ENCODE data around the gene MAML3. TPM values are rescaled to one million over a fixed set of nuclear protein-coding genes. Genes with fewer than 3 reads are reported as not detected.

MAML3 gene
- total RNA-seq, 4 donors from 2014 or later, result 16.1 to 40.0 (median 18.1) TPM

DNA sequence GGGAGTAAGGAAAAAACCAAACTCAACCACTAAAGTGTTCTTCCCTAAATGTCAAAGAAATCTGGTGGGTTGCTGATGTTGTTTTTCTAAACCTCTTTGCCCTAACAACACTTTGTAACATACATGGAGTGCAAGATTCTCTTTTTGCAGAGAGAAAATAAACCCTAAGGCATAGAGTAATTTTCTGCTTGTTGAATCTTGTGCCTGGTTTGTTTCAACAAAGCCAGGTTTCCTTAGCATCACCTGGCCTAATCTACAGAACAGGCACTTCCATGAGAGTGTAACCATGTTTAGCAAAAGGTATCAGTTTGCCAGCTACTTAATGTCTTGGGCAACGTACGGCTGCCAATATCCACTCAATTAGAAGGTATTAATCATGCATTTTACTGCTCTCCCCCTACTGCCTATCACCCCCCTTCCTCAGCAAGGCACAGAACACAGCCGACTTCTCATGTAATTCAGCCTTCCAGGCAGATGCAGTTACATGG, 219.2 kb downstream of the MAML3 start:
- H3K36me3 ChIP-seq, result no peaks in the 10 kb centered on the region
- 75 to 76% methylated on average over 3 of the region's 3 CpGs for WGBS, 2 donors (ENCODE audit: low coverage in 1 of 2)
- peaks cover 0 to 4% (median 0%) of the 10 kb centered on the region in 4 donors for H3K4me1 ChIP-seq
- no peaks in the 10 kb centered on the region for H3K27me3 ChIP-seq
- DNase-seq, result no peak
- in situ Hi-C loops (cut with MboI; ENCODE audit: low pct_ligation_motif_present in 1 of 4, low pct_unique_long_range_greater_than_20kb in 1 of 4, low sequenced_read_pairs in 3 of 4) (no loop called here), intact Hi-C loops (cut with DNase I; ENCODE audit: low total_unique reads) (no loop called here)
- TF ChIP-seq POLR2A (IDR thresholded peaks at IDR 0.05), result no peak
- TF ChIP-seq EP300 (IDR thresholded peaks at IDR 0.05; ENCODE audit: low read depth), result no peak
- no peak for TF ChIP-seq POLR2AphosphoS5 (IDR thresholded peaks at IDR 0.05)
- TF ChIP-seq, protein P1, sequence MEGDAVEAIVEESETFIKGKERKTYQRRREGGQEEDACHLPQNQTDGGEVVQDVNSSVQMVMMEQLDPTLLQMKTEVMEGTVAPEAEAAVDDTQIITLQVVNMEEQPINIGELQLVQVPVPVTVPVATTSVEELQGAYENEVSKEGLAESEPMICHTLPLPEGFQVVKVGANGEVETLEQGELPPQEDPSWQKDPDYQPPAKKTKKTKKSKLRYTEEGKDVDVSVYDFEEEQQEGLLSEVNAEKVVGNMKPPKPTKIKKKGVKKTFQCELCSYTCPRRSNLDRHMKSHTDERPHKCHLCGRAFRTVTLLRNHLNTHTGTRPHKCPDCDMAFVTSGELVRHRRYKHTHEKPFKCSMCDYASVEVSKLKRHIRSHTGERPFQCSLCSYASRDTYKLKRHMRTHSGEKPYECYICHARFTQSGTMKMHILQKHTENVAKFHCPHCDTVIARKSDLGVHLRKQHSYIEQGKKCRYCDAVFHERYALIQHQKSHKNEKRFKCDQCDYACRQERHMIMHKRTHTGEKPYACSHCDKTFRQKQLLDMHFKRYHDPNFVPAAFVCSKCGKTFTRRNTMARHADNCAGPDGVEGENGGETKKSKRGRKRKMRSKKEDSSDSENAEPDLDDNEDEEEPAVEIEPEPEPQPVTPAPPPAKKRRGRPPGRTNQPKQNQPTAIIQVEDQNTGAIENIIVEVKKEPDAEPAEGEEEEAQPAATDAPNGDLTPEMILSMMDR (IDR thresholded peaks at IDR 0.05), result no peak
- H3K9me3 ChIP-seq, result no peaks in the 10 kb centered on the region
- H3K4me3 ChIP-seq, result no peak overlapping the region
- no peak overlapping the region for H3K27ac ChIP-seq

DNA sequence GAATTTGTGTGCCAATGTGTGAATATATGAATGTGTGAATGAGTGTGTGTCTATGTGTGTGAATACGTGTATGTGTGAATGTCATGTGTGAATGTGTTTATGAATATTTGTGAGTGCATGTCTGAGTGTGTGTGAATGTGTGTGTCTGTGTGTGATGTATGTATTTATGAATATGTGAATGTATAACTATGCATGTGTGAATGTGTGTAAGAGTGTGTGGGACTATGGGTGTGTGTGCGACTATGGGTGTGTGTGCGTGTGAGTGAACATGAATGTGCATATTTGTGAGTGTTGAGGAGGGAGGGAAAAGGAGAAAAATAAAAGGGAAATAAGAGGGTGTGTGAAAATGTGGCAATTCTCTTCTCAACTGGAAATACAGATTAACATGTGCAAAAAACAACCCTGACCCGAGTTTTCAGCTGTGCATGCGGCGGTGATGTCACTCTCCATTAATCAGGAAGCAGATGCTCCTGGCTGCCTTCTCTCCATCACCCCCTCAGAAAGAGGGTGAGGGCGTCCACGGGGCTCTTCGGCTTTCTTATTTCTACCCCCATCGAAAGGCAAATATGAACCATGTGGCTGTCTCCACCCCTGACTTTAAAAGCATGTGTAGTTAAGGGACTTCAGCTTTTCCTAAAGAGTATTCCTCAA, 219.8 kb downstream of the MAML3 start:
- no peak overlapping the region for H3K27ac ChIP-seq
- DNase-seq, result no peak
- no peaks in the 10 kb centered on the region for H3K36me3 ChIP-seq
- H3K9me3 ChIP-seq, result no peaks in the 10 kb centered on the region
- H3K4me3 ChIP-seq, result no peak overlapping the region
- no peaks in the 10 kb centered on the region for H3K27me3 ChIP-seq
- H3K4me1 ChIP-seq, result peaks cover 0 to 4% (median 0%) of the 10 kb centered on the region in 4 donors
- in situ Hi-C loops (cut with MboI; ENCODE audit: low pct_ligation_motif_present in 1 of 4, low pct_unique_long_range_greater_than_20kb in 1 of 4, low sequenced_read_pairs in 3 of 4), result no loop called here
- intact Hi-C loops (cut with DNase I; ENCODE audit: low total_unique reads), result no loop called here
- TF ChIP-seq EP300 (IDR thresholded peaks at IDR 0.05; ENCODE audit: low read depth), result no peak
- no peak for TF ChIP-seq POLR2AphosphoS5 (IDR thresholded peaks at IDR 0.05)
- TF ChIP-seq, protein P1 (IDR thresholded peaks at IDR 0.05), result no peak
- TF ChIP-seq POLR2A (IDR thresholded peaks at IDR 0.05), result no peak
- 79 to 97% methylated on average over 3 to 10 of the region's 10 CpGs for WGBS, 2 donors (ENCODE audit: low coverage in 1 of 2)

DNA sequence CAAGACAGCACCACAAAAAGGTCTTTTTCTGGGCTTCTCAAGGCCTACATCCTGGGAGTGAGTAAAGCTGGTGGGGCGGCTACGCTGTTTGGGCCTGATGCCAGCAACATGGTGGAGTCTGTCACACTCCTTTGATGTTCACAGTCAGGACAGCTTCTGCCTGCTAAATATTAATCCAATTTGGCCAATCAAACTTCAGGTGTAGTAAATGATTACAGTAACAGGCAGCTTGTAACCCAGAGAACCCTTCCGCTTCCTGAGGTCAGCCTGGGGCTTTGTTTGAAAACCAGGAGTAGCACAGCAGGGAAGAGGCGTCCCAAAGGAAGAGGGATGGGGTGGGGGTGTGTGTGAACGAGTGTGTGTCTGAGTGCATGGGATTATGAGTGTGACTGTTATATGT, 220.4 kb downstream of the MAML3 start:
- WGBS, 2 donors (ENCODE audit: low coverage in 1 of 2), result 25 to 56% methylated on average over 2 to 5 of the region's 5 CpGs
- no peak for DNase-seq
- no peak overlapping the region for H3K27ac ChIP-seq

DNA sequence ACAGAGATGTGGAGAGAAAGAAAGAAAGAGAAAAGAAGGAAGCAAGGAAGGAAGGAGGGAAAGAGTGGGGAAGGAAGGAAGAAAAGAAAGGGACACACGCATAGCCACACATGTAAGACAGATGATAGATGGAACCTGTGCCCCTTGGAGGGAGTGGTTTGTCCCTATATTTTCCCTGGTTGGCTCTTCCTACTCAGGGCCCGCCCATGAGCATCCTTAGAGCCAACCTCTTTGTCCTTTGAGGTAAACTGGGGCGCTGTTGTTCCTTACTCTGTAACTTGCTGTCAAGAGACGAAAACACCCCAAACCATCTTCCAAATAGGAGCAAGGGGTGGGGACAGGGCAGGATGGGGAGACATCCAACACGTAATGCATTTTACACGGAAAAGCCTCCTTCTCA, 220.9 kb downstream of the MAML3 start:
- H3K4me3 ChIP-seq, result no peak overlapping the region
- in situ Hi-C loops (cut with MboI; ENCODE audit: low pct_ligation_motif_present in 1 of 4, low pct_unique_long_range_greater_than_20kb in 1 of 4, low sequenced_read_pairs in 3 of 4), result no loop called here
- peaks cover 0 to 4% (median 0%) of the 10 kb centered on the region in 4 donors for H3K4me1 ChIP-seq
- no peak for DNase-seq
- intact Hi-C loops (cut with DNase I; ENCODE audit: low total_unique reads), result no loop called here
- H3K27ac ChIP-seq, result no peak overlapping the region
- TF ChIP-seq EP300 (IDR thresholded peaks at IDR 0.05; ENCODE audit: low read depth) (no peak), POLR2AphosphoS5 (IDR thresholded peaks at IDR 0.05) (no peak), POLR2A (IDR thresholded peaks at IDR 0.05) (no peak)
- TF ChIP-seq, protein P1 (IDR thresholded peaks at IDR 0.05), result no peak
- no peaks in the 10 kb centered on the region for H3K27me3 ChIP-seq
- H3K9me3 ChIP-seq, result no peaks in the 10 kb centered on the region
- WGBS, 2 donors (ENCODE audit: low coverage in 1 of 2), result 87 to 88% methylated on average over 2 to 6 of the region's 6 CpGs
- H3K36me3 ChIP-seq, result no peaks in the 10 kb centered on the region

More for the DNA sequence above, 220.4 kb downstream of the MAML3 start:
- H3K36me3 ChIP-seq, result no peaks in the 10 kb centered on the region
- no peaks in the 10 kb centered on the region for H3K9me3 ChIP-seq
- intact Hi-C loops (cut with DNase I; ENCODE audit: low total_unique reads), result no loop called here
- no peak overlapping the region for H3K4me3 ChIP-seq
- no peaks in the 10 kb centered on the region for H3K27me3 ChIP-seq
- in situ Hi-C loops (cut with MboI; ENCODE audit: low pct_ligation_motif_present in 1 of 4, low pct_unique_long_range_greater_than_20kb in 1 of 4, low sequenced_read_pairs in 3 of 4), result no loop called here
- peaks cover 0 to 4% (median 0%) of the 10 kb centered on the region in 4 donors for H3K4me1 ChIP-seq
- TF ChIP-seq EP300 (IDR thresholded peaks at IDR 0.05; ENCODE audit: low read depth), result no peak
- no peak for TF ChIP-seq POLR2AphosphoS5 (IDR thresholded peaks at IDR 0.05)
- TF ChIP-seq, protein P1 (IDR thresholded peaks at IDR 0.05), result no peak
- TF ChIP-seq POLR2A (IDR thresholded peaks at IDR 0.05), result no peak

Measured in transverse colon (tissue), 4 donors.